Mucosa of gallbladder (tissue), 1 donor: Measurements from ENCODE around the gene AMFR. TPM values are rescaled to one million over a fixed set of nuclear protein-coding genes. Genes with fewer than 3 reads are reported as not detected.
"Not testable (repeated sequence)": the region's sequence is repeated elsewhere in the genome, so short reads cannot be mapped to it uniquely, and the experiment has no call there.

ENCODE experiments used
- DNase-seq: peaks from one replicate; pipeline ENCODE4 v3.0.0-alpha.2; 2020; ENCODE audit warnings: low spot score
- total RNA-seq: library from RNA; stranded (reverse); gene quantifications from one replicate; pipeline ENCODE4 v1.2.1, GENCODE V29; 2021
- donor health status: DM: no; HTN: no; CAD: no.

Gene AMFR
- total RNA-seq, 1 donor from 2014 or later: 121 TPM

DNA sequence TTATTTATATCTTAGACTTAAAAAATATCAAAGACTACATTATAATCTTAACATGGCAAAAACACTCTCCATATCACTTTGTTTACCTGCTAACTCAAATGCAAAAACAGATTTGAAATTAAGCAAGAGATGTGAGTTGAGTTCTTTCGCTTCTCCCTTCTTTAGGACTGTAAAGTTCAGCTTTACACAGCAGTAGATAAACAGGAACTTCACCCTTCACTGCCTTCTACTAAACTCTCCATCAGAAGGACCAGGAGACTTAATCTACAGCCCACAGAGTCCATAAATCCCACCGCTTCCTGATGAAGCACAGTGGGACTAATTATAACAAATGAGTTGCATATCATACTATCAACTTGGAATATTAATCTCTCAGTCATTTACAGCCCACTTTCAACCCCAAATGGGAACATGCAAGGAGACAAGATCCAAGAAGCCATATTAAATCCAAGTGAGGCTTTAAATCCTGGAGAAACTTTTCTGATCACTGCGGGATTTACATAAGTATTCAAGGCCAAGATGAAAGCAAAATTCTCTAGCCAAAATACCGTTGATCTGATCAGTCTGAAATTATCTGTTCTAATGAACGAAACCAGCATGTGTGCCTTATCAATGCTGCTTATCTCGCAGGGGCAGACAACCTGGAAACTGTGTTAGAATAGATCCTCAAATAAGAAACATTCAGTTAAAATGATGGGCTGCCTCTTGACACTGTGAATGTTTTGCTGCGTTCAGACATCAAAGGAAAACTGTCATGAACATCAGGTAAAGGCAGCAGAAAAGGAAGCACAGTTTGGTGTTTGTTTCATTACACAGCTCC, 1.6 kb downstream of the AMFR start:
- DNase-seq: no peak

DNA sequence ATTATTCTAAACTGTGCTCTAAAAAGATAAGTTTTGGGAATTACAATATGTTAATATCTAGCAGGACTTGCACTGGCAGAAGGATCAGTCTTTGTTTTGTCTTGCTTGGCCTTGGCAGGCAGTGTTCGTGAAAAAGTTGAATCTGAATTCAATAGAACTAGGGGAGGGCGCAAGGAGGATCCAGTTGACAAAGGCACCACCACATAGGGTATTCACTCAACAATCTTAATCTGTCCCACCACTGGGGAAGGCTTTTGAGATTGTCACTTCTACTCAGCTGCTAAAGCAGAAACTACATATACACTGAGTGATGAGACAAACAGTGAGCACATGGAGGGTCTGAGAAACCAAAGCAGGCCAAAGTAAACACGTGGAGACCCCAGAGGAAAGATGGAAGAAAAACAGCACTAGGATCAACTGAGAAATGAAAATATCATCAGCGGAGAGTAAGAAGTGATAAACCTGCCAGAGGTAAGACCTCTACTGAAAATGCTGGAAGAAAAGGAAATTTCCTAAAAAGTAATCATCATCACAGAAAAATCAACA, 2.4 kb downstream of the AMFR start:
- no peak for DNase-seq

DNA sequence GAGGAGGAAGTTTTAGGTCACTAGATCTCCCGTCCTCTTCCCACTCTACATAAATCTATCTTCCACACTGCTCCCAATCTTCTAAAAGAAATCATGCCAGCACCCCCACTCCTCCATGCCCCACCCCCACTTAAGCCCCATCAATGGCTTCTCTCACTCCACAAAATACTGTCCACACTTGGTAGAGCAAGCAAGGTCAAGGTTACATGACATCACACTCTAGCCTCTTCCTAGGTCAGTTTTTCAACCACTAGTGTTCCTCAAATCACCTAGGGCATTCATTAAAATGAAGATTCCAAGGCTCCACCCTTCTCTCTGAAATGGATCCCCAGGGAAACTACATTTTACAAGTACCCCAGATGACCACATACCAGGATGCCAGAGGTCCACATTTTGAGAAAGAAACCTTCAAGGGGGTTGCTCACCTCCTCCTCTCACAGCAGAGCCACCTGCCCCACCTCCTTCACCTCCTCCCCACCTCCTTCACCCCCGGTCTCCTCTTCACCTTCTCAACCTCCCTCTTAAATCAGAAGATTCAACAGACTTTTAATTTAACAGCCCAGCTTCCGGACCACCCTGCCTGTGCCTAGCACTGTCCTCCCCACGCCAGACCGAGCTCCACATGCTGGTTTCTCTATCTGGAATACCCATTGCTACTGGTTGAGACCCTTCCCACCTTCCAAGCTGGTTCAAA, 3.2 kb downstream of the AMFR start:
- DNase-seq: no peak

GRCh38 chr16:56421313-56421712, 4.0 kb downstream of the AMFR start:
- no peak for DNase-seq

DNA sequence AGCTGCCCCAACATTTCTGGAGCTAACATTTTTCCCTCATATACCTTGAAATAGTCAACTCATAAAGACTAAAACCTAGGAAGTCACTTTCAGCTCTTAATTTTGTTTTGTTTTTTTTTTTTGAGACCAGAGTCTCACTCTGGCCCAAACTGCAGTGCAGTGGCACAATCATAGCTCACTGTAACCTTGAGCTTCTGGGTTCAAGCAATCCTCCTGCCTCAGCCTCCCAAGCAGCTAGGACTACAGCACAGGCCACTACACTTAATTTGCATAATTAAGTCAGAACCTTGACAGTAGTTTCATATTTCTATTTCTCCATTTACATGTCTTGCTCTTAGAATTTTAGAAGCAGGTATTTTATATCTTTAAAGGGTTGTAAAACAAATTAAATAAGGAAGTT, 4.7 kb downstream of the AMFR start:
- DNase-seq: no peak

DNA sequence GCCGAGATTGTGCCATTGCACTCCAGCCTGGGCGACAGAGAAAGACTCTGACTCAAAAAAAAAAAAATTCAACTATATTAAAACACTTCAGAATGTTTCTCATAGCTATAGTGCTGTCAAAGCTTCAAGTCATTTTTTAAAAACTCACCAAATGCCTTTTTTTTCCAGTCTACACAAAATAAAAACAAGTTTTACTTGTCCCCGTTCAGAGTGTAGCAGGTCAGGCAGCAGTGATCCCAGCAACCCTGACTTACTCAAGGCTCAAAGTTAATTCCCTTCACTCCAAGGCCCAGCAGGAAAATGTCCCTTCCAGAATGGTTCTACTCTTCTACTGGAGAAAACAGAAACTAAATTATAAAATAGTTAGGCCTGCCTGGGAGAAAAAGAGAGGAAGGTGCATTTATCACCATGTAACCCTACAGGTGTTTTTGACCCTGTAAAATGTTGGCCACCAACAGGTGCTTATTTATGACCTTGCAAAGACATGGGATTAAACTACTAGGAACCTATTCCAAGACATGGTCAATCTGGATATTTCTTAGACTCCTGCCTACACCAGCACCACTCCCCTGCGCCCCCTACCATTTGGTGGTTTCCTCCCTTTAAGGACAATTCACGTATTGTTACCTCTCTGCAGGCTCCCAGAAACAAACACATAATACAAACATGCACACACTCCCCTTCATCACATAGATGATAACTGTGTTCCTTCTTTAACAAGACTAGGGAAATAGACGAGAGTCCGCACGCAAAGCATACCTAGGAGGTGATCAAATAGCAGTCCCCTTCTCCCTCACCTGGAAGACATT, 5.4 kb downstream of the AMFR start:
- no peak for DNase-seq

DNA sequence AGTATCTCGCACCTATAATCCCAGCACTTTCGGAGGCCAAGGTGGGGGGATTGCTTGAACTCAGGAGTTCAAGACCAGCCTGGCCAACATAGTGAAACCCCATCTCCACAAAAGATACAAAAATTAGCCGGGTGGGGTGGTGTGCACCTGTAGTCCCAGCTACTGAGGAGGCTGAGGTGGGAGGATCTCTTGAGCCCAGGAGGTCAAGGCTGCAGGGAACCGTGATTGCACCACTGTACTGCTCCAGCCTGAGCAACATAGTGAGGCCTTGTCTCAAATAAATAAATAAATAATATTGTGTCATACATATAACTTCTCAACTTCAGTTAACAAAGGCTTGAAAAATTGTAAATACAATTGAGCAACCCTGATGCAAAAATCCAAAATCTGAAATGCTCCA, 8.2 kb downstream of the AMFR start:
- DNase-seq: no peak

GRCh38 chr16:56415875-56416274, 9.5 kb downstream of the AMFR start:
- DNase-seq: no peak

- DNase-seq: no peak
Measured at GRCh38 chr16:56414366-56414765, 11.0 kb downstream of the AMFR start.

DNA sequence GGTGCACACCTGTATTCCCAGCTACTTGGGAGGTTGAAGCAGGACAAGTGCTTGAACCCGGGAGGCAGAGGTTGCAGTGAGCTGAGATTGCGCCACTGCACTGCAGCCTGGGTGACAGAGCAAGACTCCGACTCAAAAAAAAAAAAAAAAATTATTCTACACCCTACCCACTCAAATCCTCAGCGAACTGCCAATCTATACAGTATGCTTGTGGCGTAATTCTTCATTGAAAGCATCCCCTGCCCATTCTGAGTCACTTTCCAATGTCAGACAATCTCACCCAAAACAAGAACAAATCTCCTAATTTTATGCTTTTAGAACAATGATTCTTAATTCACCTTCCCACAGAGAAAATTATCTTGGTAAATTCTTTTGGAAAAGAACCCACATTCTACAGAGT, 12.0 kb downstream of the AMFR start:
- no peak for DNase-seq

DNA sequence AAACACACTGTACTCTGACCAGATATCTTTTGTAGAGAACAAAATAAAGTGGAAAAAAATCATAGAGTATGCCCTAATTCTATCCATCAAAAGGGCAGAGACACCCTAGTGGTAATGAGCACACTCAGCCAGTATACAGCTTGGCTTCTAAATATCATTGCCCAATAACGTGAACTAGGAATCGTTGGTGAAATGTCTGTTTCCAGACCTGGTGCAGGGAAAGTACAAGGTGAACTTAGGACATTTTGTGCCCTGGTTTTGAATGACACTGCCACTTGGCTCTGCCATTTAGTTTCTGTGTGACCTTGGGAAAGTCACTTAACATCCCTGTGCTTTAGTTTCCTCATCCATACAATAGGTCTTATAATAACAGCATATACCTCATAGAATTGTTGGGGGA, 13.7 kb downstream of the AMFR start:
- no peak for DNase-seq

DNA sequence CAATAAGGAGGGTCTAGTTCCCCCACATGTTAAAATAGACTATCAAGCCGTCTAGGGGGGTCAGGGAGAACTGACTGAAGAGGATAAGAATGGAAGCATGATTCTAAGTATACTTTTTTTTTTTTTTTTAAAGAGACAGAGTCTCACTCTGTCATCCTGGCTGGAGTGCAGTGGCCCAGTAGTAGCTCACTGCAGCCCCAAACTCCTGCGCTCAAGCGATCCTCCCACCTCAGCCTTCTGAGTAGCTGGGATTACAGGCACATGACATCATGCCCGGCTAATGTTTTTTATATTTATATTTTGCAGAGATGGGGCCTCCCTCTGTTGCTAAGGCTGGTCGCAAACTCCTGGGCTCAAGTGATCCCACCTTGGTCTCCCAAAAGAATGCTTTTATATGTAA, 14.2 kb downstream of the AMFR start:
- DNase-seq: no peak

DNA sequence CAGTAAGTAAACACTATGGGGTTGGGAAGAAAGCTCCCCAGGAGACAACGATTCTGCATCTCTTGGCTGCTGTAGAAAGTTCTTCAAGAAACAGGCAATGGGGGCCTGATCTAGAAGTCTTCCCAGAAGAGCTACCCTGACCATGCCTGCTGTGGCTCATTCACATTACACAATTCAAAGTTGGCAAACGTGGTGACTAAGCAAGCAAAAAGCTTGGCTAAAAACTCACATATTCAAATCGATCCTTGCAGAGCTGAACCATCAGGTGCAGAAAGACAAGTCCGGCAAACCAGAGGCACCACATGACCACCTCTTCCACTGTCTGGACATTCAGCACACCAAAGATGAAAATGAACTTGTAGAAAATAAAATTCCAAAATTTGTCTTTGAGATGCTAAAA, 16.1 kb downstream of the AMFR start:
- DNase-seq: peak; percentile 70

GRCh38 chr16:56408379-56409098, 16.8 kb downstream of the AMFR start:
- peak; percentile 16 for DNase-seq

- no peak for DNase-seq
Measured at GRCh38 chr16:56405977-56406672, 19.2 kb downstream of the AMFR start.

DNA sequence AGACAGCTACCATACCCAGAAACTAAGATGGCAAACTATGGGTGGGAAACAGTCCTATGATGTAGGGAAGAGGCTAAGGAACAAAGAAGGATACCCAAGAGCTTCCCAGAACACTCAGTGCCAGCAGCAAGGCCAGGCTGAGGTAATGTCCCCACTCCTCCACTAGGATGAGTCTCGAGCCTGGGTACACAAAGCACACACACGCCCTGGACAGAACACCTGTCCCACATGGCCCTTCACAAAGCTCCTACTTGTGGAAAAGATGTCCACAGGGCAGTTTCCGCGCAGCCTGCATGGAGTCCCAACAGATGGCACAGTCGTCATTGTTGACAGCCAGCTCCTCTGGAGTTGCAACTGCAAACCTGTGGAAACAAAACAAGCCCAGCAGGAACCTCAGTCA, 23.9 kb downstream of the AMFR start:
- no peak for DNase-seq

DNA sequence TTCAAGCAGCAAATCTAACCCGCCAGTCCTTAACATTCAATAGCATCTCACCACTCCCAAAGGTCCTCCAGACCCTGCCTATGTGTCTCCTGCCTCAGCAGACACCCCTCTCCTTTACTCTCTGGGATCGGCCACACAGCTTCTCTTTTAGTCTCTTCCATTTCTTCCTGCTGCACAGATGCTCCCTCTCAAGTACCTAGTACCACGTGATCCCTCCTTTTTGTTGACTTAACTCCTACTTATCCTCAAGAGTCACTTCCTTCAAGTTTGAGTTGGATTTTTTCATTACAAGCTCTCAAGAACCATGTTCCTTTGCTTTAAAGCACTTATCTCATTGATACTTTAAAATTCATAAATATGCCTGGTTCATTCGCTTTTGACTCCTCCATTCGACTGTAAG, 24.9 kb downstream of the AMFR start:
- no peak for DNase-seq

GRCh38 chr16:56399486-56399885, 25.9 kb downstream of the AMFR start:
- no peak for DNase-seq

DNA sequence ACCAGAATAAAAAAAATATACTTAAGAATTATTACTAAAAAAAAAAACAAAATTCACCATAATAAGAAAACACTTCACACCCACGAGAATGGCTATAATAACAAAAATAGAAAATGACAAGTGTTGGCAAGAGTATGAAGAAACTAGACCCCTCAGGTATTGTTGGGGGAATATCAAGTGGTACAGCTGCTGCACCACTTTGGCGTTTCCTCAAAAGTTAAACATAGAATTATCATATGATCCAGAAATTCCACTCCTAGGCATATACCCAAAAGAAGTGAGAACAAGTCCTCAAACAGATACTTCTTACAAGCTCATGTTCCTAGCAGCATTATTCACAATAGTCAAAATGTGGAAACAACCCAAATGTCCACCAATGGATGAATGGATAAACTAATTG, 26.3 kb downstream of the AMFR start:
- no peak for DNase-seq

- not testable (repeated sequence) for DNase-seq
Measured at GRCh38 chr16:56396724-56397123, 28.6 kb downstream of the AMFR start.

DNA sequence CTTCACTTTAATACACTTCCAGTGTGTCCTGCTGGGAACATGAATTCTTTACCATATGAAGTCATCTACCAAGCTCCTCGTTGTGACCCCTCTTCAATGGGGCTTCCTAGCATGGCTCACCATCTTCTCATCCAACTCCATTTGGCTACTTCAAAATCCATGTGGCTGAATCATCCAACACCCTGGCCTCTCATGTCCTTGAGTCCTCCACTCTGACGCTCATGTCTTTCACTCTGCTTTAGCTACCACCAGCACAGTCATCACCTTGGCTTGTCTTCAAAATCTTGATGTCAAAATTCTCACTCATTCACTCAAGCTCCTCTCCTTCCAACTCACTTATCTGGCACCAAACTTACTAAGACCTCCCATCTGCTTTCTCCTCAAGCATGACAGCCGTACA, 35.8 kb downstream of the AMFR start:
- DNase-seq: no peak
